GM12873 (cell line): ENCODE measurements around the gene GRAMD1A.

Experiments used
- TF ChIP-seq, protein P1 (sequence below): IDR thresholded peaks from 2 replicates; pipeline ENCODE4 v1.5.1; 2012; ENCODE audit warnings: low read depth, mild to moderate bottlenecking, moderate library complexity, low read length, control low read depth; ENCODE audit not compliant: insufficient read depth; ENCODE audit errors: missing control alignments

GRAMD1A gene

DNA sequence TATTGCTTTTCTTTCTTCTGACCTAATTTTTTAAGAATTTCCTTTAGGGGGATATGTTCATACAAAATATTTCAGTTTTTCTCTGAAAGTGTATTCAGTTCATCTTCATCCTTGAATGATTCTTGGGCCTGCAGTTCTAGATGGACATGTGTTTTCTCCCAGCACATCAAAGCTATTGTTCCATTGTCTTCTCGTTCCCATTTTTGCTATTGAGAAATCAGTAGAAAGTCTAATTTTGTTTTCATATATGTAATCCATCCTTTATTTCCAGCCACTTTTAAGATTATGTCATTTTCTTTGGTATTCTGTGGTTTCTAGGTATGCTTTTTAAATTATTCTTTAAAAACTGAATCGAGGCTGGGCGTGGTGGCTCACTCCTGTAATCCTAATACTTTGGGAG, 15.8 kb upstream of the GRAMD1A start:
- TF ChIP-seq, protein P1, sequence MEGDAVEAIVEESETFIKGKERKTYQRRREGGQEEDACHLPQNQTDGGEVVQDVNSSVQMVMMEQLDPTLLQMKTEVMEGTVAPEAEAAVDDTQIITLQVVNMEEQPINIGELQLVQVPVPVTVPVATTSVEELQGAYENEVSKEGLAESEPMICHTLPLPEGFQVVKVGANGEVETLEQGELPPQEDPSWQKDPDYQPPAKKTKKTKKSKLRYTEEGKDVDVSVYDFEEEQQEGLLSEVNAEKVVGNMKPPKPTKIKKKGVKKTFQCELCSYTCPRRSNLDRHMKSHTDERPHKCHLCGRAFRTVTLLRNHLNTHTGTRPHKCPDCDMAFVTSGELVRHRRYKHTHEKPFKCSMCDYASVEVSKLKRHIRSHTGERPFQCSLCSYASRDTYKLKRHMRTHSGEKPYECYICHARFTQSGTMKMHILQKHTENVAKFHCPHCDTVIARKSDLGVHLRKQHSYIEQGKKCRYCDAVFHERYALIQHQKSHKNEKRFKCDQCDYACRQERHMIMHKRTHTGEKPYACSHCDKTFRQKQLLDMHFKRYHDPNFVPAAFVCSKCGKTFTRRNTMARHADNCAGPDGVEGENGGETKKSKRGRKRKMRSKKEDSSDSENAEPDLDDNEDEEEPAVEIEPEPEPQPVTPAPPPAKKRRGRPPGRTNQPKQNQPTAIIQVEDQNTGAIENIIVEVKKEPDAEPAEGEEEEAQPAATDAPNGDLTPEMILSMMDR = no peak

DNA sequence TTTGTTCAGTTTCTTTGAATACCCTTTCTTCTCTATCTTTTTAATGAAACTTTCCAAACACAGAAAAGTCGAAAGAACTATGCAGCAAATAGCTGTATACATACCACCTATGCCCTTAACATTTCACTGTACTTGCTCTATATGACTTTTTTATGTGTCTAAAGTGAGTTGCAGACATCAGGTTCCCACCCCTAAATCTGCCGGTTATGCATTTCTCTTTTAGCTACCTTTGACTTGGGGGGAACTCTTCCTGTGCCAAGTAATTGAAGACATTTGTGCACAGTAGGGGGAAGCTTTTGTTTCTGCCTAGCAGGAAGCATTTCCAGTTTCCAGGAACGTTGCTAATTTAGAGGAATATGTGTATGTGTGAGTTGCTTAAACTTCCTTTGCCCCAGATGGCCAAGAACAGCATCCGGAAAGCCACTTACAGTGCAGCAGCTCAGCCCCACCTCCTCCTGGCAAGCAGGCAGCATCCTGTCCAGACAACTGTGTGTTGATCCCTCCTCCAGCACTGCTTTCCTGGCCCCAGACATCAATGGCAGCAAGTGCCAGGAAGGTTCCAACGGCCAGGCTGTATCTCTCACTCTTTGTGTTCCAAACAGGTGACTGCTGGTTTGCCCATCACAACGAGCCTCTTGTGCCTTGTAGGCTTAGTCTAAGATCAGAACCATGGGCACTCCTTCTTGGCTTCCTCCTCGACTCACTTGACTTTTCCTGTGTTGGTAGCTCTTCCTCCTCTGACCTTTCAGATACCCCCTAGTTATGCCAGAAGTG, 14.7 kb upstream of the GRAMD1A start:
- TF ChIP-seq, protein P1 = no peak

DNA sequence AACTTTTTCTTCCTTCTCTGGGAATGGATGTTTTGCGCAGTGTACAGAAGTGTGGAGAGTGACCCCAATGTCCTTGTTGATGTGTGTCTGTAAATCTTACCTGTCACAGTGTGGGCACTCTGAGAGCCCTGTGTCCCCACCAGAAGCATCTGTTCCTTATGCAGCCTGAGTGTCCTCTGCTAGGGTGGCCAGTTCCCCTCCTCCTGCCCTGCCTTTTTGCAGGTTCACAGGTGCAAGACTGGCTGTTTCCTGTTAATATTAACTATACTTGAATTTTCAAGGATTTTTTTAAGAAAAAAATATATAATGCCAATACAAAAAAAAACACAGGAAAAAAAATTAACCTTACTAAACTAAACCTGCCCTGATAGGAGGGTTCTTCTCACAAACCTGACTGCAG, 12.0 kb upstream of the GRAMD1A start:
- TF ChIP-seq, protein P1 = no peak

DNA sequence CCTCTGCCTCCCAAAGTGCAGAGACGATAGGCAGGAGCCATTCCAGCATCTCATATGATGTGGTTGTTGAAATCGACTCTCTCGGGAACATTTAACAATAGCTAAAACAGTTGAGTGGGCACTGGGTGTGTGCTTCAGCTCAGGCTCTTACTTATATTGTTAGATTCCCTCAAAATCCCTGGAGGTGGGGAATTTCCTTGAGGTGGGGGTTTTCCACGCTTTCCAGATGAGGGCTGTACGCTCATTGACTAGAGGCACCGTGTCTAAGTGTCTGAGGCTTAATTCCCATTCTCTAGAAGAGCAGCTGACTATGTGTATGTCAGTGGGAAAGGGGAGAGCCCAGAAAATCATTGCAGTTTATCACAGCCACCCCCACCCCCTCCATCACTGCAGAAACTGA, 10.8 kb upstream of the GRAMD1A start:
- TF ChIP-seq, protein P1 = no peak

DNA sequence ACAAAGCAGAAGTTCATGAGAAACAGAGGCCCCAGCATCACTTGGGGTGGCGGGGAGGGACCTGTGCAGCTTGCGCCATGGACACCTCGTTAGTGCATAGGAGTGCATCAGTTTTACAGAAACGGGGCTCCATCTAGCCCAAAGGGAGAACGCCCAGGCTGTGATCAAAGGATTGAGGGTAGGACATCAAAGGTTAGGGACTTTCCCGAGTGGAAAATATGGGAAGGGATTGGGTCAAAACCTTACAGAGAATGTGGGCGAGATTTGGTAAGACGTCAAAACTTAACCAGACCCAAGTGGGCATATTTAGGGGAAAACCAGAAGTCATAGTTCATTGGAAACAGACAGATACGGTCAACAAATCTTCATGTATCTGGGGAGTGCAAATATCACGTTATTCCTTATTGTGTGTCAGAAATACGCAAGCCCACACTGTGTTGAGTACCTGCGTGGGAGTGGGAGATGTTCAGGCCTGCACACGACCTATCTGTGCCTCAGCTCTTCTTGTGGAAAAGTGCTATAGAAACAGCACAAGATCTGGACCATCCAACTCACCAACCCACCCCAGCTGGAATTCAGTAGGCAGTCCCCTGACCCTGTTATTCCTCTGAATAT, 9.4 kb upstream of the GRAMD1A start:
- TF ChIP-seq, protein P1 = no peak

DNA sequence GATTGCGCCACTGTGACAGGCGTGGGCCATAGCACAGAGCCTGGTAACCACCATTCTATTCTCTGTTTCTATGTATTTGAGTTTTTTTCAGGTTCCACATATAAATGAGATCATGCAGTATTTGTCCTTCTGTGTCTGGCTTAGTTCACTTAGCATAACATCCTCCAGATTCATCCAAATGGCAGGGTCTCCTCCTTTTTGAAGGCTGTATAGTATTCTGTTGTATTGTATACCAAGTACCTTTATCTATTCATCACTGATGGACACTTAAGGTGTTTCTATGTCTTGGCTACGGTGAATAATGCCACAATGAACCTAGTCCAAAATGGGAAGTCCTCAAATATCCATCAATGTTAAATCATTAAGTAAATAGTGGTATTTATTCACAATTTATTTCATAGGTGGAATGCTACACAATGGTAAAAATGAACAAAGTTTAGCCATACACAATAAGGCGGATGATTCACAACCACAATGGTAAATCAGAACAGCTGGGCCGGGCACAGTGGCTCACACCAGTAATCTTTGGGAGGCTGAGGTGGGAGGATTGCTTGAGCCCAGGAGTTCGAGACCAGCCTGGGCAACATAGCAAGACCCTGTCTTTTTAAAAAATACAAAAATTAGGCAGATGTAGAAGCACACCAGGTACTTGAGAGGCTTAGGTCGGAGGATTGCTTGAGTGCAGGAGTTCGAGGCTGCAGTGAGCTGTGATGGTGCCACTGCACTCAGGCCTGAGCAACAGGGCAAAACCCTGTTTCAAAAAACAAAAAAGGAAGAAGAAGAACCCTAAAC, 8.4 kb upstream of the GRAMD1A start:
- TF ChIP-seq, protein P1 = no peak

DNA sequence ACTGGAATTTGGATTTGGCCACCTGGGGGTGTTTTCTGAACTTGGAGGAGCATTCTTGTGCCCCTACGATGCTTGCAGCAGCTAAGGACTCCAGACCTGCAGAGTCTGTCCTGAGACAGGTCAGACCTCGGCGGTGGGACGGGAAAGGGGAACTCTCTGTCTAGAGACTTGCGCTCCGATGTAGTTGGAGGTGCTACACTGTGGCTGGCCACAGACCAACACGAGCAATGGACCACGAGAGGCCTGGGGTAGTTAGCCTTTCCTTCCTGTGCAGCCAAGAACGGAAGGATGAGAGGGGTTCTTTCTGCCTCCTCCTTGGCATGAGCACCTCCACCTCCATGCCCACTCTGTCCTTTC, 5.9 kb upstream of the GRAMD1A start:
- TF ChIP-seq, protein P1 = no peak
